H1 (cell line): ENCODE data around the gene ZNF608. TPM values are rescaled to one million over a fixed set of nuclear protein-coding genes. Genes with fewer than 3 reads are reported as not detected.

Experiments used
- CTCF ChIA-PET: fragments of 300-600 bp; sonication (Branson Sonifier 250); formaldehyde crosslinking; loops from one replicate; lab custom pipeline; 2021; ENCODE audit not compliant: partially characterized antibody; lab: Charles Lee
- POLR2A ChIA-PET: fragments of 300-600 bp; sonication (Branson Sonifier 250); formaldehyde crosslinking; loops from one replicate; lab custom pipeline; 2021; ENCODE audit warnings: inconsistent platforms; ENCODE audit not compliant: partially characterized antibody; lab: Charles Lee
- DNase-seq, 2 experiments: peaks; one replicate each; pipeline versions ENCODE4 v3.0.0 to v3.0.0-alpha.2; 2010 to 2022; ENCODE audit warnings: low spot score in 2 of 2, low read depth in 1 of 2, mixed read lengths in 1 of 2
- FAIRE-seq: peaks from 2 replicates; lab custom pipeline; 2011; peaks lifted over from hg19 to GRCh38; lab: Jason Lieb, UNC
- H2AFZ ChIP-seq: 2 replicates; pipeline ENCODE4 v1.8.1; 2012; ENCODE audit warnings: low read length, inconsistent platforms
- H2AK5ac ChIP-seq: 2 replicates; pipeline ENCODE4 v1.6.1; 2013; ENCODE audit warnings: low read depth, low read length
- H2BK120ac ChIP-seq: replicated peaks from 2 replicates; pipeline ENCODE3; 2013; ENCODE audit warnings: low read depth, low read length, inconsistent platforms
- H2BK12ac ChIP-seq: 2 replicates; pipeline ENCODE4 v1.6.1; 2013; ENCODE audit warnings: low read depth, low read length
- H2BK15ac ChIP-seq: 2 replicates; pipeline ENCODE4 v1.6.1; 2013; ENCODE audit warnings: low read length
- H2BK20ac ChIP-seq: 2 replicates; pipeline ENCODE4 v1.6.1; 2013; ENCODE audit warnings: low read length
- H2BK5ac ChIP-seq: 2 replicates; pipeline ENCODE4 v1.6.1; 2013; ENCODE audit warnings: low read depth, low read length
- H3K14ac ChIP-seq: 2 replicates; pipeline ENCODE4 v1.6.1; 2013; ENCODE audit warnings: inconsistent platforms; ENCODE audit not compliant: insufficient read length
- H3K18ac ChIP-seq: 2 replicates; pipeline ENCODE4 v1.6.1; 2013; ENCODE audit warnings: low read length; ENCODE audit errors: extremely low read depth
- H3K23ac ChIP-seq: 2 replicates; pipeline ENCODE4 v1.6.1; 2013; ENCODE audit warnings: inconsistent platforms; ENCODE audit not compliant: insufficient read length
- H3K23me2 ChIP-seq: 2 replicates; pipeline ENCODE4 v1.6.1; 2013; ENCODE audit warnings: low read depth, low read length
- H3K27ac ChIP-seq: 2 replicates; pipeline ENCODE4 v1.6.1; 2011; ENCODE audit warnings: low read depth, low read length, inconsistent platforms
- H3K27me3 ChIP-seq, 4 experiments: replicated peaks in 1 of 4; 1 replicate in 1 of 4; 2 replicates in 3 of 4; pipeline versions ENCODE4 v1.6.1 to v1.8.1; 2011 to 2013; ENCODE audit warnings: low read length in 3 of 4, mild to moderate bottlenecking in 3 of 4, inconsistent platforms in 2 of 4, mixed read lengths in 2 of 4, moderate library complexity in 1 of 4; ENCODE audit not compliant: control insufficient read depth in 3 of 4, insufficient read depth in 3 of 4; ENCODE audit errors: extremely low read depth in 1 of 4
- H3K36me3 ChIP-seq, 4 experiments: 2 replicates each; pipeline versions ENCODE4 v1.6.1 to v1.8.1; 2011 to 2013; ENCODE audit warnings: mild to moderate bottlenecking in 4 of 4, low read length in 3 of 4, moderate library complexity in 2 of 4, control low read depth in 1 of 4, inconsistent platforms in 1 of 4; ENCODE audit not compliant: insufficient read depth in 4 of 4, control insufficient read depth in 2 of 4
- H3K4ac ChIP-seq: replicated peaks from 2 replicates; pipeline ENCODE3; 2013; ENCODE audit warnings: low read length, low read depth, mixed read lengths, inconsistent platforms; ENCODE audit not compliant: insufficient read length
- H3K4me1 ChIP-seq, 4 experiments: replicated peaks in 1 of 4; 1 replicate in 1 of 4; 2 replicates in 3 of 4; pipeline versions ENCODE4 v1.6.1 to v1.8.1; 2011 to 2013; ENCODE audit warnings: low read length in 3 of 4, inconsistent platforms in 2 of 4, mixed read lengths in 1 of 4; ENCODE audit not compliant: insufficient read depth in 4 of 4, control insufficient read depth in 3 of 4
- H3K4me2 ChIP-seq, 2 experiments: 2 replicates each; pipeline versions ENCODE4 v1.6.1 to v1.8.1; 2011 to 2013; ENCODE audit warnings: low read depth in 2 of 2, low read length in 2 of 2, control low read depth in 1 of 2, inconsistent platforms in 1 of 2, mild to moderate bottlenecking in 1 of 2; ENCODE audit not compliant: insufficient read depth in 1 of 2
- H3K4me3 ChIP-seq, 4 experiments: fragments of 200-600, 300-600 bp in 1 of 4; sonication (generic), shearing (Covaris generic), sonication (Bioruptor Twin) in 1 of 4; 2 replicates each; pipeline versions ENCODE4 v1.5.1 to v1.8.1; 2011 to 2016; ENCODE audit warnings: low read length in 4 of 4, low read depth in 3 of 4, control low read depth in 2 of 4, inconsistent platforms in 2 of 4, mild to moderate bottlenecking in 2 of 4, mixed read lengths in 1 of 4, moderate library complexity in 1 of 4; ENCODE audit not compliant: insufficient read depth in 2 of 4; ENCODE audit errors: extremely low read depth in 1 of 4
- H3K56ac ChIP-seq: replicated peaks from 2 replicates; pipeline ENCODE3; 2013; ENCODE audit warnings: low read depth, mild to moderate bottlenecking, mixed read lengths, low read length, inconsistent platforms; ENCODE audit not compliant: insufficient read length
- H3K79me1 ChIP-seq: 2 replicates; pipeline ENCODE4 v1.6.1; 2013; ENCODE audit warnings: low read depth, low read length, control low read depth
- H3K79me2 ChIP-seq, 2 experiments: 2 replicates each; pipeline versions ENCODE4 v1.6.1 to v1.8.1; 2012 to 2013; ENCODE audit warnings: low read length in 2 of 2, mild to moderate bottlenecking in 2 of 2, inconsistent platforms in 1 of 2; ENCODE audit not compliant: insufficient read depth in 2 of 2, control insufficient read depth in 1 of 2
- H3K9ac ChIP-seq, 4 experiments: replicated peaks in 1 of 4; 1 replicate in 1 of 4; 2 replicates in 3 of 4; pipeline versions ENCODE4 v1.6.1 to v1.8.1; 2011 to 2013; ENCODE audit warnings: low read depth in 3 of 4, low read length in 3 of 4, control low read depth in 2 of 4, mild to moderate bottlenecking in 2 of 4, moderate library complexity in 2 of 4, inconsistent platforms in 1 of 4; ENCODE audit errors: extremely low read depth in 1 of 4
- H3K9me3 ChIP-seq, 2 experiments: 2 replicates each; pipeline versions ENCODE4 v1.6.1 to v1.8.1; 2012 to 2013; ENCODE audit warnings: mild to moderate bottlenecking in 2 of 2, moderate library complexity in 2 of 2, control low read depth in 1 of 2, inconsistent platforms in 1 of 2, low read depth in 1 of 2, low read length in 1 of 2, mixed read lengths in 1 of 2; ENCODE audit not compliant: insufficient read depth in 2 of 2
- H4K20me1 ChIP-seq, 2 experiments: replicated peaks in 1 of 2; 2 replicates each; pipeline versions ENCODE3 to v1.8.1; 2011 to 2013; ENCODE audit warnings: inconsistent platforms in 2 of 2, low read length in 2 of 2, mild to moderate bottlenecking in 1 of 2; ENCODE audit not compliant: insufficient read depth in 2 of 2, control insufficient read depth in 1 of 2
- H4K5ac ChIP-seq: 2 replicates; pipeline ENCODE4 v1.6.1; 2013; ENCODE audit warnings: low read length, low read depth, mixed read lengths, inconsistent platforms; ENCODE audit not compliant: insufficient read length
- H4K8ac ChIP-seq: 2 replicates; pipeline ENCODE4 v1.8.0; 2013; ENCODE audit warnings: mild to moderate bottlenecking, moderate library complexity, low read length, inconsistent platforms; ENCODE audit not compliant: insufficient read depth; ENCODE audit errors: extremely low read depth
- H4K91ac ChIP-seq: replicated peaks from 2 replicates; pipeline ENCODE3; 2013; ENCODE audit warnings: low read length, mixed read lengths, inconsistent platforms; ENCODE audit not compliant: insufficient read length
- PHF8 ChIP-seq: fragments of 200-600 bp; sonication (generic); conservative IDR thresholded peaks from 2 replicates; pipeline ENCODE4 v1.7.1; 2012; ENCODE audit warnings: low read depth, mild to moderate bottlenecking, inconsistent platforms, low read length, moderate library complexity
- WGBS, 2 experiments: shearing (Covaris generic) in 1 of 2; methylation state at CpG; one replicate each; pipeline versions ENCODE4 v1.1.6 to v1.1.7; 2013 to 2015; ENCODE audit warnings: low lambda C conversion rate in 2 of 2, mixed read lengths in 2 of 2, inconsistent platforms in 1 of 2, low coverage in 1 of 2, missing lambda C conversion rate in 1 of 2; ENCODE audit not compliant: insufficient replicate concordance in 2 of 2, insufficient coverage in 1 of 2, insufficient read length in 1 of 2; ENCODE audit errors: extremely low coverage in 1 of 2, missing lambda C conversion rate in 1 of 2; 5-methylcytosine and 5-hydroxymethylcytosine counted together
- polyA plus RNA-seq, 7 experiments: library from polyadenylated mRNA; depleted of rRNA in 3 of 7; stranded (reverse) in 5 of 7; unstranded in 2 of 7; fragments of >200 nt in 5 of 7; fragments of 200-250 nt in 2 of 7; gene quantifications; 1 replicate in 5 of 7; 2 replicates in 1 of 7; 4 replicates in 1 of 7; pipeline versions ENCODE4 v1.2.1 to v1.2.3, GENCODE V29; 2011 to 2013; ENCODE audit warnings: missing spikeins in 2 of 7, mixed read lengths in 2 of 7
- total RNA-seq: library from RNA; stranded (reverse); fragmentation: NEBNext Ultra II Directional; extraction: Animal tissue kit (Norgen Biotek cat#: 25700); gene quantifications from 2 replicates; pipeline ENCODE4 v1.2.1, GENCODE V29; 2021

The ZNF608 gene
- total and polyA plus RNA-seq, 2 of the 8 experiments (the other 6 are each of a cell fraction or from before 2014, with no cell fraction given), result 17.2 to 40.8 TPM

- Histone ChIP-seq H2BK120ac (no peak overlapping the region), H3K4me2 (no peak overlapping the region), H3K79me1 (no peaks in the 10 kb centered on the region), H3K9ac (no peak overlapping the region), H2BK20ac (no peak overlapping the region), H3K56ac (no peak overlapping the region), H4K20me1 (no peaks in the 10 kb centered on the region), H3K14ac (no peak overlapping the region), H3K4ac (no peak overlapping the region), H4K5ac (no peak overlapping the region), H2AK5ac (no peak overlapping the region), H4K91ac (no peak overlapping the region), H4K8ac (no peak overlapping the region), H2BK5ac (no peak overlapping the region), H3K4me1 (no peaks in the 10 kb centered on the region), H3K4me3 (no peak overlapping the region), H3K9me3 (no peaks in the 10 kb centered on the region; a peak in 1 of 4 replicates), H3K23ac (no peak overlapping the region), H3K18ac (no peak overlapping the region), H2AFZ (no peak overlapping the region), H3K23me2 (no peaks in the 10 kb centered on the region), H2BK15ac (no peak overlapping the region), H3K36me3 (no peaks in the 10 kb centered on the region), H3K27ac (no peak overlapping the region), H2BK12ac (no peak overlapping the region), H3K79me2 (no peaks in the 10 kb centered on the region), H3K27me3 (no peaks in the 10 kb centered on the region)
- no peak for DNase-seq
- WGBS, 2 experiments, result 91% methylated on average over 4 of the region's 4 CpGs; no CpG with 5 or more reads in 1 of the 2 experiments
- no peak for FAIRE-seq
- no peak for TF ChIP-seq PHF8
- CTCF ChIA-PET, result no interaction called here
- POLR2A ChIA-PET, result no interaction called here
Measured at GRCh38 chr5:124789104-124789605, 42.7 kb upstream of the ZNF608 start.
